Stimulated activated CD4-positive, alpha-beta T cell treated with anti-CD3 and anti-CD28 coated beads, Interleukin-15, amount 100 ng/mL, for 48 hours (primary cell): ENCODE data around the gene POU3F2.

Source experiments
- DNase-seq, 2 donors: peaks; one replicate each; pipeline ENCODE4 v3.0.0-alpha.2; 2020; ENCODE audit warnings: low read depth in 2 of 2

Gene POU3F2

DNA sequence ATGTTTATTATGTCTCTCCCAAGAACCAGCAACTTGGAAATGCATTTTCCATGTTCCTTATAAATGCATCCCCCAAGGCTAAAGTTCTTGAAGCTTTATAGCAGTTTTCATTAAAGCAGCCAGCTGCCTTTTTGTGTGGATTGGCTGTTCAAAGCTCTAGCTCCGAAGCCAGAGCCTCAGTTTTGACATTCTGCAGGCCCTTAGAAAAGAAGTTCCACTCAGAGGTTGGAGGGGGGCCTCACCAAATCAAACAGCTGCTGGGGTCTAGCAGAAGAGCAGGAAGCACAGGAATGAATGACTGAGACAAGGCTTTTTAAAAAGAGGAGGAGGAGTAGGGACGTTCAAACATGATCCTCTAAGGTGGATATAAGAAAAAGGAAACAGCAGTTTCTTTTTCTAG is 4.2 kb upstream of the POU3F2 start:
- DNase-seq, result no peak

DNA sequence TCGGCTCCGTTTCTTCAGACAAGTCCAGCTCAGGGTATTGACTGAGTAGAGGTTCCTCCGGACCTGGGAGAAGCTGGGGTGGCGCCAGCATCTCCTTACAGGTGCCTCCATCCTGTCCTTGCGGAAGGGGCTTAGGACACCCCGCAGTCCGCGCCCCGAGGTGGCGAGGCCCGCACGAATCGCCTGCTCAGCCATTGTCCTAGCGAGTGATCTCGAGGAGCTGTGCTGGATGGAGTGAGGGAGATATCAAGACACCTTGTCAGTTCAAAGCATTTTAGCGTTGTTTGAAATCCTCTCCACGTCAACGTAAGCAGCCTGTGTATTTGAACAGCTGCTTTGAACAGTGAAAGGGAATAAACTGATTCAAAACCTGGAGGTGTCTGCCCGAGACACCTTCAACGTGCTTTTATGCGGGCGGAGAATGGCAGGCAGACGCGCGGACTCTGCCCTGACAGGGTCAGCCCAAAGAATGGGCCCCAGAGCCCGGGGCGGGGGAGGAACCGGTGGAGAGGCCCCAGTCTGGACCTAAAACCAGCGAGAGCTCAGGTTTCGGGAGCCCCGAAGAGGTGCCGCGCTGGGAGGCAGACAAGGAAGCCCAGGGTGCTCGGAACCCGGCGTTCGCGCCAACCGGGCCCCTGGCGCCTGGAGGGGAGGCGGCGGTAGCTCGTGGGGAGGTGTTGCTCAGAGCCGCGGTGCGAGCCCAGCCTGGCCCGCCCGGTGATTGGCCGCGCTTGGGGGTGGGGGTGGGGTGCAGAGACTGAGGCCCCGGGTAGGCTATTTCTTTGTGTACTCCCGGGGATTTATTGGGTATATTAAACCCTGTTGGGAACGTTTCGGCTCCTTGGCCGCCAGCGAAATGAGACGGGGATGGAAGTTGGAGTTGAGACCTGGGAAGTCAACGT is 3.1 kb upstream of the POU3F2 start:
- DNase-seq, result peak in 1 of 2 donors; percentile 6

DNA sequence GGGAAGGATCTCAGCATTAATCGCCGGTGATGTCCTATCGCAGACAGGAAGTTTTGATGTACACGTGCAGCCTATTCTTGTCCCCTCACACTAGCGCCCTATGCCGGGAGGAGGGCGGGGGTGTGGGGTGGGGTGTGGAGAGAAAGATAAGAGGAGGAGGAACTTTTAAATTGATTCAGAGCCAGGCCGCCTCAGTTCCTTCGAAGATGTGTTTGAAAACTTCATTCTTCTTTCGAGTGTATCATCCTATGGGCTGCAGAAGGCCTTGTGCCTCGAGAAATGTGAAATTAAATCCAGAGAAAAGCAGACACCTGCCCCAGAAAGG is 2.5 kb upstream of the POU3F2 start:
- no peak for DNase-seq

DNA sequence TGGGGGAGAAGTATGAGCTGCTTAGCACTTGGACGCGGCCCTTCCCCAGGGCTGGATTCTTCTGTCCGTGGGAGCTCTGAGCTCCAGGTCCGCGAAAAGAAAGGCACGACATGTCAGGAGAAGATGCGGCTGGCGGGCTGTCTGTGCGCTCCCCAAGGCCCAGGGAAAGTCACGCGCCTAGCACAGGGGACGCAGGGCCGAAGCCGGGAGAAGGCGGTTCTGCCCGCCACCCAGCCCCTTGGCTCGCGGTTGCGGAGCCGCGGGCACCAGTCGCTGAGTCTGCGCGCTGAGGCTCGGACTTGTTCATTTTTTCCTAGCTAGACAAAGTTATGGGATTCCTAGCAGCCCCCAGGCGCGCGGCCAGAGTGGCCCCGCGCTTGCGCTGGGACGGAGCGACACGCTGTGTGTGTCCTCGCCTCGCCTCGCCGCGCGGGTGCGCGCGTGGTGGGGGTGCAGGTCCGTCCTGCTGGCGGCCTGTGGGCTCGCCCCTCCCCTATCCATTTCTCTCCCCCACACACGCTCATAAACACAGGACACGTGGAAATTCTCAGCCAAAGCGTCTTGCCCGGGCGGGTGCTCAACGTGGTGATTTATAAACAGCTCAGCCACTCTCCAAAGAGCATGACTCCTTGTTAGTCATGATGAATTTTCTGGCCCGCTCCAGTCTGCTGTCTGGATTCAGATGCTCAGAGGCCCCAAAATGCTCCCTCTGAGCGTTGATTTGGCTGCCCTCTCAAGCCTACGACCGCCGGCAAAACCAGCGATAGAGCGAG is 1.9 kb upstream of the POU3F2 start:
- no peak for DNase-seq

GRCh38 chr6:98833057-98833306 is 1.4 kb upstream of the POU3F2 start:
- DNase-seq, result no peak

DNA sequence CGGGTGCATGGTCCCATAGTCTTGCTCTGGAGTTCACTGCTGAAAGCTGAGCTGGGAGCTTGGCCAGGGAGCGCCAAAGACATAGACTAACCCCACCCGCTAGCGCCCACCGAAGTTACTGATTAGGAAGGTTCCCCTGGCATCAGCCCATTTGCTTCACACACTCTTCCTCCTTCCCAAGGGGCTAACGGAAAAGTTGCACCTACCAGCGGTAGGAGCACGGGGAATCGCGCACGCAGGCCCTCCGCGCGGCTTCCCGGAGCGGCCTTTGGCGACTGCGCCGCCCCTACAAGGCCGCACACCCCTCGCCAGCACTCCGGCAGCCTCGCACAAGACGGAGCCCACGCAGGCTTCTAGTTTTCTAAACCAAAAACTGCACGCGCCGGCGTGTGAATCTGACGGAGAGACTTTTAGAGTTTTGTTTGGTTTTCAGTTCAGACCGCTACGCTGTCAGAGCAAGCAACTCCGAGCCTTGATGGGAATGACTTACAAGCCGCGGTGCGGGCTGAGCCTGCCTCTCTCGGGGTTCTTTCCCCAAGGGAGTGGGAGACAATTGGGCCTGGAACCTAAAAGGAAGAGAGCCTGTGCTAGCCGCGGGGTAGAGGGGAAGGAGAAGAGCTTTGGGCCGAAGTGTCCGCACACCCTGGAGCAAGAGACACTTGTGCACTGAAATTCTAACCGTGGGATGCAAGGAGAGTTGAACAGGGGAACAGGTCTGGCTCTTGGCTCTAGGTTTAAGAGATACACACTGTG is 891 bp upstream of the POU3F2 start:
- DNase-seq, result no peak

- DNase-seq, result no peak
Observed at GRCh38 chr6:98835149-98836024, 1.0 kb downstream of the POU3F2 start.

GRCh38 chr6:98836025-98836961 is 1.9 kb downstream of the POU3F2 start:
- no peak for DNase-seq

DNA sequence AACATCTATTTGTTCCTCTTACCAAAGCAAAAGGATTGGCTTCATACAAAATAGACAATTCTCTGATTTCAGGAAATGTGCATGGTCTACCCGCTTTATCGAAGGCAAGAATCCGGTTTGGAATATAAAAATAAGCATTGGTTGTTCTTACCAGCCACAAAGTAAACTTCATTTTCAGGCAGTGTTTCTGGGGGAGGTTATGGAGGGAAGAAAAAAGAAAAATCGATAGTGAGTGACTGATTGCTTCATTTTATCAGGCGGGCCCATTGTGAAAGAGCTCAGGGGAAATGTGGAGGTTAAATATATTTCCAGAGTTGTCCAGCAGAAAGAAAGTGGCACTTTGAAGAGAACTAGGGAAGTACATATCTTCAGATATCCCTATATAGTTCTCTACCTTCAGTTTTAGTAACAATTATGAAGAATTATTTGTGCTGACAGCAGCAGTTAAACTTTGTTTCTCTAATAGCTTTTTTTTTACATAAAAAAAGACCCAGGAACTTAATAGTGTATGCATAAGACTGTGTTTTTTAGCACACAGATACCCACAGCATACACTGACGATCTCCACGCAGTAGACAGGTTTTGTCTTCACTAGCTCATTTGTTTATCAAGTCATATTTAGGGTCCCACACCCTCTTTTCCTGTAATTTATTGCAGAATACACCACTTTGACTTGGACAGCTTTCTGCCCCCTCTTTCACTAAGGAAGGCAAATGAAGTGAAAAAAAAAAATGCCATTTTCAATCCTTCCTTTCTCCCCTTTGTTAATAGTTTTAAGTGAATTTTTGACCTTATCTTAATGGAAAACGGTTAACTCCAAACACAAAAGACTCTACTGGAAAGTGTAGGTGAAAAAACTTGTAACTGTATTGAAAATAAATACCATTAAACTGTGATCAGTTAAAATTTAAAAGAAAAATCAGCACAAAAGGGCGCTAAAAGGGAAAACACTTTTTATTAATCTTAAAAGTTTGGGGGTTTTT is 2.9 kb downstream of the POU3F2 start:
- no peak for DNase-seq

GRCh38 chr6:98838032-98838431 is 3.7 kb downstream of the POU3F2 start:
- no peak for DNase-seq

DNA sequence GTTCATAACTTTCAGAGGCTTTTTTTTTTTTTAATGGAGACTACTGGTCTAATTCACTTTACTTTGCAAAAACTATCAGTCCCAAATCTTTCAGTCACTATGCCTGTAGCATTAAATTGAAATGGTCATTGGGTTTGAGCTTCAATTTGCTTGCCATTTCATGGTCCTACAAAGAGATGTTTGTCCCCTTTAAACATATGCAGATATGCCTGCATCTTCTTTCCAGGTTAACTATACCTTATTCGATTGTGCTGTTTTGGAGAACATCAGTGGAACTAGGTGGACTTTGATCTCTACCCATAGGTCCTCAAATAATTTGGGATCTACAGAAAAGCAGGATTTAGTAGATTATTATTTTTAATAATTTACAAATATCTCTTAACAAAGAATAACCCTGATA is 4.6 kb downstream of the POU3F2 start:
- no peak for DNase-seq

DNA sequence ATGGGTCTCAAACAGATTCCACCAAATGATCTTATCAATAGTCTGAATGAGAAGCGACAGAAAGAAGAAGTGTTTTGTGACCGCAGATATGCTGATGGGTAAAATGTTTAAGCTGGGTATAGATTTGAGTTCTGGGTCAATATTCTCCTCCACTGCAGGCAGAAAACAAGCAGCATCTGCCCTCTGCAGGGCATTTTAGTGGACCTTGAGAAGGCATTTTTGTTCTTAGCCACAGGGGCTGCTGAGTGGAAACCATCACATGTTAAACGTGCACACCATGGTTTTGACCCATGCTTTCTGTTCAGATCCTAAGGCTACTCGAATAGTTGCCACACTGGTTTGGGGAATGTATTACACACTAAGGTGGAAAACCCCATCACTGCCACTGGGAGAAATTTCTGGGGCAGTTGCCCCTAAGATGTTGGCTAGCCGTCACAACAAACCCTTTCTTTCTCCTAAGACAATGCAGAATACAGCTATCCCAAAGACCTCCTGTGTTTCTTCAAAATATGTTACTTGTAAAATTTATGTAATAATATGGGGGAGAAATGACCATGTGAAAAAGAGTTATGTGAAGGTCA is 5.5 kb downstream of the POU3F2 start:
- DNase-seq, result no peak

GRCh38 chr6:98840385-98840784 is 6.0 kb downstream of the POU3F2 start:
- no peak for DNase-seq

DNA sequence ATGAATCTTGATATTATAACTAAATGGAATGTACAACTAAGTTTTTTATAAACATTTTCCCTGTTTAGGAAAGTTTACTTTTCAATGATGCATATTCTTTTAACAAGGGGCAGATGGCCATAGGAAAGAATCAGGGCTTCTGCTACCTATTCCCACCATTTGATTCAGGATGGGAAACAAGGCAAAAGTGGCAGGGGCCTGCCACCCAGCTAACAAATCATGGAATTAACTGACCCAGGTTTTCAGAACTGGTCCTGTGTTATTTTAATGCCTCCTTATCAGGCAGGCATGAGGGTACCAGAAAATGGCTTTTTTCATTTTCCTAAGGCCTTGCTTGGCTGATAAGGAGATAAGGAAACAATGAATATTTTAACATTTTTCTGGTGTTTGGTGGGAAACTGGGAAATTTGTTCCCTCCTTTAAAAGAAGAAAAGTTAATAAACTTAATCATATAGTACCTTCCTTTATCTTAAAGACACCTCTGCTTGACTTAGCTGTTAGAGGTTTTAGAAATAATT is 6.7 kb downstream of the POU3F2 start:
- DNase-seq, result no peak

DNA sequence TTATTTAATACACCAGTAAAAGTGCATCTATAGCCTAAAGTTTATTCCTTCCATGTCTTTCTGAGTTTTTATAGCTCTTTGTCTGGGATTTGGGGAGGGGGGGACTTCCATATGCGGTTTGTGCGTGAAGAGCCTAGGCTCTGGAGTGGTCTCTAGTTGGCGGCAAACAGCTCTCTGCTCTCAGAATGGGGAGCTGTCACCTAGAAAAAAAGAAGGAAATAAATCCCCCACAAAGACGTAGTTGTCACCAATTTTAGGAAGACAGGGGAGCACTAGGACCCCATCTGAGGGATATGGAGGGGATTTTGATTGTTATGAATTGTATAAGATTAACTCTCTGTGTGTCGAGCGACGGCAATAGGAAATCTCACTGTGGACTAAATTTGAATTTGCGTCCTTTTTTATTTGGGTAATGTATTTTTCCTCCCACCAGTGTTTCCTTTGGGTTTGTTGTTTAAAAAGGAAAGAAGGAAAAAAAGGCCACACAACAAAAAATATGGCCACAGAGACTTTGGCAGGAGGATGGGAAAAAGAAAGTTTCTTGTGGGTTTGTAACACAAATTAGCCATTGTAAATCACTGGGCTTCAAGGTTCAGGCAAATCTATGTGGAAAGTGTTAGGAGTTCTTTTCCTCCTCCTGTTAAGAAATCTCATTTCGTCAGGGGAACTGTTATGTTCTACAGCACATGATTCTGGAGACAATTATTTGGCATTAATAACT is 7.4 kb downstream of the POU3F2 start:
- no peak for DNase-seq

DNA sequence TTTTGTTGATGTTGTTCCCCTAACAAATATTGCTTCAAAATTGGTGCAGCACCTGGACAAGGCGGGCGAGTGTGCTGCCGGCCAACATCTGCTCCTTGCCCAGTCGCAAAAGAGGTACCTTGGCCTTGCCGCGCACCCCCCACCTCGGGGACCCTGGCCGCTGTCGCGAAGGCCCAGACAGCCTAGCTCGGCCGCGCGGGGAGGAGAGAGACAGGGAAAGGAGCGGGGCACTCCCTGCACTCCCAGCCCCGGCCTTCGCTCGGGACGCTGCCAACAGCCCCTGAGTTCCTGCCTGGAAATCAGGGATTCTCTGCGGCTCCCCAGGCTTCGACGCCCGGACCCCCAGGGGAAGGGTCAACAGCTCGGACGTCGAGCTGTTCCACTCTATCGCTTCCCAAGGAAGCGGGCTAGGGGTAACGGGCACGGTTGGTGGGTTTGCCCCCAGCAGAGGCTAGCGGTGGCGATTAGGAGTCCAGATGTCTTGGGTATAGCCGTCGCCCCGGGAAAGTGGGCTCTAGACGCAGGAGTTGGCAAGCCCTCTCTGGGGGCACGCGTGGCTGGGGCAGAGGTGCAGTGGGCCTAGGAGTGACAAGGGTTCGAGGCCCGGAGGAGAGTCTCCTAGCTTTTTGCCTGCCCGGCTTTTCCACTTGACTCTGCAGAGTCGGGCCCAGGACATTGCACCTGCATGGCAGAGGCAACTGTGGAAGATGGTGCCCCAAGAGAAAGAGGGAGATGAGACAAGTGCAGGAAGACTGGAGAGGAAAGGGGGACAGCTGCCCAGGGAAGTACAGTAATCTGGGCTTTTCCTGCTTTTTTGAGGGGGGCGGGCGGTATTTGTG is 8.2 kb downstream of the POU3F2 start:
- DNase-seq, result no peak
